H9 (cell line): ENCODE results near the gene FBXO11. TPM values are rescaled to one million over a fixed set of nuclear protein-coding genes. Genes with fewer than 3 reads are reported as not detected.

Experiments used
- DNase-seq: peaks from one replicate; pipeline ENCODE4 v3.0.0-alpha.2; 2017
- H2AFZ ChIP-seq: one replicate; pipeline ENCODE4 v1.6.1; 2013; ENCODE audit warnings: mild to moderate bottlenecking, low read length, control low read depth, moderate library complexity
- H2AK5ac ChIP-seq: 2 replicates; pipeline ENCODE4 v1.6.1; 2013; ENCODE audit warnings: low read length, control low read depth, mixed read lengths; ENCODE audit not compliant: insufficient read length
- H2BK120ac ChIP-seq: one replicate; pipeline ENCODE4 v1.6.1; 2013; ENCODE audit warnings: low read depth, mild to moderate bottlenecking, low read length, control low read depth, inconsistent platforms; ENCODE audit not compliant: poor library complexity, severe bottlenecking
- H2BK12ac ChIP-seq: 2 replicates; pipeline ENCODE4 v1.6.1; 2013; ENCODE audit warnings: low read length, control low read depth, mixed read lengths, low read depth; ENCODE audit not compliant: insufficient read length
- H2BK15ac ChIP-seq: 2 replicates; pipeline ENCODE4 v1.6.1; 2013; ENCODE audit warnings: low read depth, low read length, control low read depth
- H2BK20ac ChIP-seq: one replicate; pipeline ENCODE4 v1.6.1; 2013; ENCODE audit warnings: low read depth, mild to moderate bottlenecking, low read length, control low read depth, inconsistent platforms; ENCODE audit not compliant: poor library complexity, severe bottlenecking
- H2BK5ac ChIP-seq: 2 replicates; pipeline ENCODE4 v1.6.1; 2013; ENCODE audit warnings: low read length, control low read depth, mixed read lengths; ENCODE audit not compliant: insufficient read length
- H3K14ac ChIP-seq: 2 replicates; pipeline ENCODE4 v1.6.1; 2013; ENCODE audit warnings: low read length, control low read depth; ENCODE audit not compliant: insufficient read depth
- H3K18ac ChIP-seq: 2 replicates; pipeline ENCODE4 v1.6.1; 2013; ENCODE audit warnings: low read depth, mild to moderate bottlenecking, mixed read lengths, low read length, control low read depth; ENCODE audit not compliant: insufficient read length
- H3K23ac ChIP-seq: 2 replicates; pipeline ENCODE4 v1.6.1; 2013; ENCODE audit warnings: low read length, control low read depth, mixed read lengths, low read depth; ENCODE audit not compliant: insufficient read length
- H3K23me2 ChIP-seq: 2 replicates; pipeline ENCODE4 v1.6.1; 2013; ENCODE audit warnings: low read depth, mild to moderate bottlenecking, mixed read lengths, low read length, control low read depth; ENCODE audit not compliant: insufficient read length, poor library complexity, severe bottlenecking
- H3K27ac ChIP-seq: 2 replicates; pipeline ENCODE4 v1.5.1; 2013; ENCODE audit warnings: low read length, control low read depth, mixed read lengths, low read depth; ENCODE audit not compliant: insufficient read length
- H3K27me3 ChIP-seq: 2 replicates; pipeline ENCODE4 v1.6.1; 2013; ENCODE audit warnings: low read length, control low read depth, inconsistent platforms; ENCODE audit not compliant: insufficient read depth
- H3K4ac ChIP-seq: 2 replicates; pipeline ENCODE4 v1.6.1; 2013; ENCODE audit warnings: low read depth, mild to moderate bottlenecking, control low read depth, inconsistent platforms, low read length, moderate library complexity
- H3K4me1 ChIP-seq: 2 replicates; pipeline ENCODE4 v1.6.1; 2013; ENCODE audit warnings: low read length, control low read depth, inconsistent platforms; ENCODE audit not compliant: insufficient read depth
- H3K4me2 ChIP-seq: 2 replicates; pipeline ENCODE4 v1.6.1; 2013; ENCODE audit warnings: low read length, control low read depth, mixed read lengths; ENCODE audit not compliant: insufficient read length, insufficient read depth
- H3K56ac ChIP-seq: 2 replicates; pipeline ENCODE4 v1.6.1; 2013; ENCODE audit warnings: low read depth, mild to moderate bottlenecking, mixed read lengths, low read length, control low read depth; ENCODE audit not compliant: insufficient read length
- H3K79me1 ChIP-seq: 2 replicates; pipeline ENCODE4 v1.6.1; 2013; ENCODE audit warnings: low read depth, mild to moderate bottlenecking, moderate library complexity, low read length, control low read depth, inconsistent platforms; ENCODE audit not compliant: insufficient read depth, poor library complexity, severe bottlenecking
- H3K79me2 ChIP-seq: 2 replicates; pipeline ENCODE4 v1.6.1; 2013; ENCODE audit warnings: low read length, control low read depth, inconsistent platforms; ENCODE audit not compliant: insufficient read depth
- H3K9ac ChIP-seq: 2 replicates; pipeline ENCODE4 v1.6.1; 2013; ENCODE audit warnings: low read length, control low read depth, mixed read lengths; ENCODE audit not compliant: insufficient read length; ENCODE audit errors: extremely low read depth
- H3K9me3 ChIP-seq: one replicate; pipeline ENCODE4 v1.6.1; 2013; ENCODE audit warnings: low read depth, low read length, inconsistent platforms; ENCODE audit not compliant: control insufficient read depth
- H3T11ph ChIP-seq: one replicate; pipeline ENCODE4 v1.6.1; 2013; ENCODE audit warnings: mild to moderate bottlenecking, low read length, control low read depth, inconsistent platforms
- H4K20me1 ChIP-seq: one replicate; pipeline ENCODE4 v1.6.1; 2013; ENCODE audit not compliant: control insufficient read depth, insufficient read length, insufficient read depth
- H4K5ac ChIP-seq: 2 replicates; pipeline ENCODE4 v1.6.1; 2013; ENCODE audit warnings: low read depth, mild to moderate bottlenecking, mixed read lengths, low read length, control low read depth; ENCODE audit not compliant: insufficient read length
- H4K8ac ChIP-seq: replicated peaks from 2 replicates; pipeline ENCODE4 v1.6.1; 2013; ENCODE audit warnings: low read length, control low read depth, mixed read lengths, low read depth; ENCODE audit not compliant: insufficient read length
- H4K91ac ChIP-seq: 2 replicates; pipeline ENCODE4 v1.6.1; 2013; ENCODE audit warnings: low read depth, mild to moderate bottlenecking, moderate library complexity, mixed read lengths, low read length, control low read depth; ENCODE audit not compliant: insufficient read length
- H3K27ac Mint-ChIP-seq, 3 experiments: 2 replicates in 2 of 3; 3 replicates in 1 of 3; pipeline ENCODE4 v1.8.0; 2020 to 2021; ENCODE audit warnings: mixed read lengths in 3 of 3, mild to moderate bottlenecking in 1 of 3, moderate library complexity in 1 of 3
- H3K27me3 Mint-ChIP-seq: 2 replicates; pipeline ENCODE4 v1.8.0; 2021; ENCODE audit warnings: low read depth, mild to moderate bottlenecking, moderate library complexity, mixed read lengths
- H3K36me3 Mint-ChIP-seq, 3 experiments: 2 replicates in 2 of 3; 3 replicates in 1 of 3; pipeline ENCODE4 v1.8.0; 2020 to 2021; ENCODE audit warnings: low read depth in 3 of 3, mixed read lengths in 3 of 3; ENCODE audit not compliant: insufficient read depth in 1 of 3
- H3K4me1 Mint-ChIP-seq, 2 experiments: 2 replicates each; pipeline ENCODE4 v1.8.0; 2020; ENCODE audit warnings: mixed read lengths in 2 of 2
- H3K4me3 Mint-ChIP-seq, 2 experiments: 2 replicates in 1 of 2; 3 replicates in 1 of 2; pipeline ENCODE4 v1.8.0; 2020 to 2021; ENCODE audit warnings: mild to moderate bottlenecking in 2 of 2, mixed read lengths in 2 of 2, moderate library complexity in 1 of 2
- H3K9me3 Mint-ChIP-seq, 2 experiments: 2 replicates in 1 of 2; 3 replicates in 1 of 2; pipeline ENCODE4 v1.8.0; 2020; ENCODE audit warnings: mild to moderate bottlenecking in 2 of 2, mixed read lengths in 2 of 2, moderate library complexity in 1 of 2
- CTCF ChIP-seq: fragments of 200-600 bp; sonication (generic); conservative IDR thresholded peaks from 3 replicates; pipeline ENCODE4 v1.8.0; 2021; ENCODE audit warnings: antibody characterized with exemption, mild to moderate bottlenecking
- WGBS: extraction: QIAGEN DNeasy Blood & Tissue Kit; methylation state at CpG from one replicate; pipeline ENCODE4 v1.1.7; 2013; ENCODE audit warnings: missing lambda C conversion rate, low lambda C conversion rate, mixed read lengths; ENCODE audit not compliant: insufficient read length; ENCODE audit errors: extremely low coverage; 5-methylcytosine and 5-hydroxymethylcytosine counted together
- total RNA-seq: library from RNA; stranded (reverse); gene quantifications from 2 replicates; pipeline ENCODE4 v1.2.1, GENCODE V29; 2021

The FBXO11 gene
- total RNA-seq, 1 experiment from 2014 or later: 68.8 TPM

GRCh38 chr2:47803770-47804169 is 102.5 kb downstream of the FBXO11 start:
- H3K27me3 Mint-ChIP-seq: no peaks in the 10 kb centered on the region
- WGBS: no CpG with 5 or more reads among the region's 1 CpG
- Histone ChIP-seq H4K8ac (no peak overlapping the region), H3K14ac (no peak overlapping the region), H3K4me1 (no peaks in the 10 kb centered on the region), H2AFZ (no peak overlapping the region), H3K27me3 (no peaks in the 10 kb centered on the region), H4K91ac (no peak overlapping the region), H3K4me2 (no peak overlapping the region), H2BK120ac (no peak overlapping the region), H3K56ac (no peak overlapping the region), H2BK15ac (no peak overlapping the region), H2BK5ac (no peak overlapping the region), H3K9me3 (no peaks in the 10 kb centered on the region), H3K27ac (no peak overlapping the region), H4K20me1 (no peaks in the 10 kb centered on the region), H3K23ac (no peak overlapping the region), H3T11ph (no peak overlapping the region), H4K5ac (no peak overlapping the region), H2BK20ac (no peak overlapping the region), H3K4ac (no peak overlapping the region), H3K79me2 (peaks cover 5% of the 10 kb centered on the region; the same call in 1 of the 2 replicates), H2BK12ac (no peak overlapping the region), H3K79me1 (peaks cover 5% of the 10 kb centered on the region), H3K9ac (no peak overlapping the region), H3K23me2 (no peaks in the 10 kb centered on the region), H2AK5ac (no peak overlapping the region), H3K18ac (no peak overlapping the region)
- H3K36me3 Mint-ChIP-seq: peaks cover 58 to 98% (median 95%) of the 10 kb centered on the region in 3 experiments
- no peak for TF ChIP-seq CTCF
- no peaks in the 10 kb centered on the region for H3K9me3 Mint-ChIP-seq
- no peaks in the 10 kb centered on the region; a peak in 1 of 4 replicates for H3K4me1 Mint-ChIP-seq
- peak overlapping the region in 1 of 3 experiments; percentile 46; a peak in 1 of 7 replicates for H3K27ac Mint-ChIP-seq
- no peak overlapping the region for H3K4me3 Mint-ChIP-seq
- DNase-seq: no peak
